Activated CD4-positive, CD25-positive, alpha-beta regulatory T cell (primary cell): ENCODE results near the gene SRF.
"Not testable (repeated sequence)": the region's sequence is repeated elsewhere in the genome, so short reads cannot be mapped to it uniquely, and the experiment has no call there.

Source experiments
- DNase-seq, 4 experiments: peaks; one replicate each; lab custom pipeline; 2025; lab: John Stamatoyannopoulos, UW

The SRF gene

GRCh38 chr6:43170931-43171706 lies at the start of gene SRF:
TSS of gene SRF (plus strand) at chr6:43171269. CDS start at chr6:43171657, 388 bp downstream.
- DNase-seq: peak; percentile 94 to 98 (median 96)

GRCh38 chr6:43122146-43122545 lies 48.9 kb upstream of the SRF start:
- no peak for DNase-seq

- no peak for DNase-seq
These were observed 47.4 kb upstream of the SRF start for GRCh38 chr6:43123461-43124314.

- DNase-seq: no peak
These were observed 46.6 kb upstream of the SRF start for GRCh38 chr6:43124481-43124880.

GRCh38 chr6:43125119-43125518 lies 46.0 kb upstream of the SRF start:
- DNase-seq: no peak

- DNase-seq: no peak
These were observed 45.5 kb upstream of the SRF start for GRCh38 chr6:43125555-43125954.

- no peak for DNase-seq
These were observed 43.9 kb upstream of the SRF start for GRCh38 chr6:43127180-43127579.

GRCh38 chr6:43127877-43128276 lies 43.2 kb upstream of the SRF start:
- DNase-seq: no peak

GRCh38 chr6:43128926-43129325 lies 42.1 kb upstream of the SRF start:
- no peak for DNase-seq

GRCh38 chr6:43129434-43130194 lies 41.5 kb upstream of the SRF start:
- no peak for DNase-seq

GRCh38 chr6:43130429-43130828 lies 40.6 kb upstream of the SRF start:
- no peak for DNase-seq

- DNase-seq: not testable (repeated sequence)
These were observed 39.7 kb upstream of the SRF start for GRCh38 chr6:43131379-43131778.

GRCh38 chr6:43138267-43138666 lies 32.8 kb upstream of the SRF start:
- DNase-seq: no peak

GRCh38 chr6:43139973-43140372 lies 31.1 kb upstream of the SRF start:
- DNase-seq: not testable (repeated sequence)

- DNase-seq: no peak
These were observed 29.4 kb upstream of the SRF start for GRCh38 chr6:43141644-43142043.

- DNase-seq: no peak
These were observed 29.0 kb upstream of the SRF start for GRCh38 chr6:43142101-43142500.

- peak; percentile 34 to 53 (median 42) for DNase-seq
These were observed 27.6 kb upstream of the SRF start for GRCh38 chr6:43143235-43144128.

- DNase-seq: no peak
These were observed 26.2 kb upstream of the SRF start for GRCh38 chr6:43144879-43145278.

GRCh38 chr6:43146261-43146660 lies 24.8 kb upstream of the SRF start:
- DNase-seq: no peak

GRCh38 chr6:43146709-43147688 lies 24.1 kb upstream of the SRF start:
- DNase-seq: no peak
